Right lobe of liver (tissue), 6 donors: ENCODE measurements around the gene DDX17. TPM values are rescaled to one million over a fixed set of nuclear protein-coding genes. Genes with fewer than 3 reads are reported as not detected.
A peak's percentile ranks its signal among the peaks of the same experiment; 100 is the strongest.

Experiments used
- ATAC-seq, 4 donors: fragments of 200-7000 bp; cut with Tn5 transposase; one replicate each; pipeline ENCODE4 v1.9.1; 2020; ENCODE audit warnings: mild to moderate bottlenecking in 4 of 4, moderate library complexity in 4 of 4
- DNase-seq, 3 donors: peaks; one replicate each; pipeline ENCODE4 v3.0.0-alpha.2; 2020
- H3K27ac ChIP-seq, 3 donors: fragments of 200-600 bp; one replicate each; pipeline ENCODE4 v1.8.0; 2022
- H3K27me3 ChIP-seq, 2 donors: fragments of 200-600 bp; one replicate each; pipeline ENCODE4 v1.8.0; 2022
- H3K36me3 ChIP-seq, 4 donors: fragments of 200-600 bp; sonication (generic) in 1 of 4; one replicate each; pipeline versions ENCODE4 v1.5.1 to v1.8.0; 2017 to 2022; ENCODE audit warnings: control low read depth in 1 of 4
- H3K4me1 ChIP-seq, 4 donors: fragments of 200-600 bp; sonication (generic) in 1 of 4; one replicate each; pipeline versions ENCODE4 v1.5.1 to v1.8.0; 2017 to 2022; ENCODE audit warnings: control low read depth in 1 of 4
- H3K4me3 ChIP-seq, 3 donors: fragments of 200-600 bp; one replicate each; pipeline ENCODE4 v1.8.0; 2022
- H3K9me3 ChIP-seq, 4 donors: fragments of 200-600 bp; sonication (generic) in 1 of 4; one replicate each; pipeline versions ENCODE4 v1.5.1 to v1.8.0; 2017 to 2022; ENCODE audit warnings: control low read depth in 1 of 4
- POLR2A ChIP-seq: fragments of 450-650 bp; IDR thresholded peaks from one replicate; pipeline ENCODE4 v1.6.1; 2017; ENCODE audit warnings: antibody characterized with exemption, mild to moderate bottlenecking
- WGBS: methylation state at CpG from one replicate; pipeline ENCODE4 v1.1.6; 2018; ENCODE audit warnings: low coverage, low lambda C conversion rate; ENCODE audit not compliant: insufficient coverage; ENCODE audit errors: missing lambda C conversion rate; 5-methylcytosine and 5-hydroxymethylcytosine counted together
- intact Hi-C, 2 donors: fragments of 100-400 bp; cut with DNase I; formaldehyde crosslinking; loops; one replicate each; pipeline versions ENCODE4 v1.11.2 to v1.14.1; 2022
- total RNA-seq, 6 experiments: library from RNA; depleted of rRNA in 2 of 6; stranded (reverse); fragments of >200 nt in 2 of 6; fragmentation: NEBNext Ultra II Directional in 3 of 6; extraction: Animal tissue kit (Norgen Biotek cat#: 25700) in 3 of 6; gene quantifications; one replicate each; pipeline versions ENCODE4 v1.1.0 to v1.2.4, GENCODE V29; 2016 to 2023
- TF ChIP-seq, protein P1 (sequence below), 4 donors: fragments of 200-600 bp in 3 of 4; fragments of 450-650 bp in 1 of 4; IDR thresholded peaks; one replicate each; pipeline versions ENCODE4 v1.5.1 to v1.8.0; 2016 to 2022; ENCODE audit warnings: antibody characterized with exemption in 4 of 4, mild to moderate bottlenecking in 2 of 4
- donor health status: DM: no; HTN: yes; CAD: no.
- donor health status: DM: no; HTN: no; CAD: no.
- donor health status: DM: no; HTN: no; CAD: no.
- donor health status: DM: no; HTN: yes; CAD: no.
- donor health status: DM: no; HTN: yes; CAD: no.

Gene DDX17
- total RNA-seq, 6 experiments from 2014 or later, result 128 to 205 (median 184) TPM

DNA sequence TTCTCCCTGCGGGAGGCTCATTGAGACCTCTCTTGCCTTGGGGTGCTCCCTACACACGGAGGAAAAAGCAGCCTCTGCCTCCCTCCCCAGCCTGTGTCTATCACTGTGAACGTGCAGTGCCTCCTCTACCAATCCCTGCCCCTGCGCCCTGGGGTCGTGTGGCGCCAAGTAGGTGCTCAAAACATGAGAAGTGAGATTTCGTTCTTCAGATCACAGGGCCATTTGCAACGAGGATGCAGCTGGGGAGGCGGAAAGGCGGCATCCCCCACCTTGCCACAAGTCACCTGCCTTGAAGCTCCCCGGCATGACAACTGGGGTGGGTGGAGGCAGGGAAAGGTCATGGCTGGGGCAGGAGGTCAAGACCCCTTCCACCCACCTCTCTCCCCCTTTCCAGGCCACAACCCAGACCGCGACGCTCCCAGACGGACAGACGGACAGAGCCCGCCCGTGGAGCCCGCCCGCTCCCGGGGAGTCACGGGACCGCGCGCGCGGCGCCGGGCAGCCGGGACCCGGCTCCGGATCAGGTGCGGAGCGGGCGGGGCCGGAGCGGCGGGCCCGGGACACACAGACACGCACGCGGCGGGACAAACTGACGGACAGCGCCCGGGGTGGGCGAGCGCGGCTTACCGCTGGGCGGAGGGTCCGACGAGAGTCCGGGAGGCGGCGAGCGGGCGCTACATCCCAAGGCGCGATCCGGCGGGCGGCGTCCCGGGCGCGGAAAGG is 51.6 kb downstream of the DDX17 start:
- Histone ChIP-seq H3K27me3 (peaks cover 7% of the 10 kb centered on the region in 2 donors), H3K36me3 (no peaks in the 10 kb centered on the region), H3K9me3 (no peaks in the 10 kb centered on the region), H3K27ac (no peak overlapping the region), H3K4me1 (peaks cover 0 to 9% (median 0%) of the 10 kb centered on the region in 4 donors), H3K4me3 (peak overlapping the region in 2 of 3 donors; percentile 18 to 41)
- WGBS, result 24% methylated on average over 7 of the region's 67 CpGs
- peak; percentile 8 to 37 (median 27) for ATAC-seq
- TF ChIP-seq, protein P1, sequence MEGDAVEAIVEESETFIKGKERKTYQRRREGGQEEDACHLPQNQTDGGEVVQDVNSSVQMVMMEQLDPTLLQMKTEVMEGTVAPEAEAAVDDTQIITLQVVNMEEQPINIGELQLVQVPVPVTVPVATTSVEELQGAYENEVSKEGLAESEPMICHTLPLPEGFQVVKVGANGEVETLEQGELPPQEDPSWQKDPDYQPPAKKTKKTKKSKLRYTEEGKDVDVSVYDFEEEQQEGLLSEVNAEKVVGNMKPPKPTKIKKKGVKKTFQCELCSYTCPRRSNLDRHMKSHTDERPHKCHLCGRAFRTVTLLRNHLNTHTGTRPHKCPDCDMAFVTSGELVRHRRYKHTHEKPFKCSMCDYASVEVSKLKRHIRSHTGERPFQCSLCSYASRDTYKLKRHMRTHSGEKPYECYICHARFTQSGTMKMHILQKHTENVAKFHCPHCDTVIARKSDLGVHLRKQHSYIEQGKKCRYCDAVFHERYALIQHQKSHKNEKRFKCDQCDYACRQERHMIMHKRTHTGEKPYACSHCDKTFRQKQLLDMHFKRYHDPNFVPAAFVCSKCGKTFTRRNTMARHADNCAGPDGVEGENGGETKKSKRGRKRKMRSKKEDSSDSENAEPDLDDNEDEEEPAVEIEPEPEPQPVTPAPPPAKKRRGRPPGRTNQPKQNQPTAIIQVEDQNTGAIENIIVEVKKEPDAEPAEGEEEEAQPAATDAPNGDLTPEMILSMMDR (IDR thresholded peaks at IDR 0.05), result no peak
- no peak for TF ChIP-seq POLR2A
- intact Hi-C loops, result no loop called here
- no peak for DNase-seq

DNA sequence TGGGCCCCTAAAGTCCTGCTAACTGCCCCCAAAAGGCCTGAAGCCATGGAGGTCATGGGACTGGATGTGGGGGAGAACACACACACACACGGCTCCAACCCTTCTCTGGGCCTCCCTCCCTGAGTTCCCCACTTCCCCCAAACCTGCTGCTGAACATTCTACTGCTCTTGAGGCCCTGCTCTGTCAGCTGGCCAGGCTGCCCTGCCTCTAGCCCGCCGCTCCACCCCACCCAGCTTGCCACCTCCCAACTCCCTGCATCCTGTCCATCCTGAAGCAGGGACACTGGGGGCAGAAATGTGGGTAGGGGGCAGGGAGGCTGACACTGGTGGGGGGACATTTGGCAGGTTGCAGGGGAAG is 52.1 kb downstream of the DDX17 start:
- no peaks in the 10 kb centered on the region for H3K36me3 ChIP-seq
- no peak overlapping the region for H3K27ac ChIP-seq
- peaks cover 0 to 9% (median 0%) of the 10 kb centered on the region in 4 donors for H3K4me1 ChIP-seq
- peaks cover 7% of the 10 kb centered on the region in 2 donors for H3K27me3 ChIP-seq
- intact Hi-C loops, result no loop called here
- H3K4me3 ChIP-seq, result no peak overlapping the region
- no peak for ATAC-seq
- no peak for DNase-seq
- H3K9me3 ChIP-seq, result no peaks in the 10 kb centered on the region
- 100% methylated on average over 1 of the region's 3 CpGs for WGBS
- TF ChIP-seq, protein P1 (IDR thresholded peaks at IDR 0.05), result no peak
- no peak for TF ChIP-seq POLR2A

DNA sequence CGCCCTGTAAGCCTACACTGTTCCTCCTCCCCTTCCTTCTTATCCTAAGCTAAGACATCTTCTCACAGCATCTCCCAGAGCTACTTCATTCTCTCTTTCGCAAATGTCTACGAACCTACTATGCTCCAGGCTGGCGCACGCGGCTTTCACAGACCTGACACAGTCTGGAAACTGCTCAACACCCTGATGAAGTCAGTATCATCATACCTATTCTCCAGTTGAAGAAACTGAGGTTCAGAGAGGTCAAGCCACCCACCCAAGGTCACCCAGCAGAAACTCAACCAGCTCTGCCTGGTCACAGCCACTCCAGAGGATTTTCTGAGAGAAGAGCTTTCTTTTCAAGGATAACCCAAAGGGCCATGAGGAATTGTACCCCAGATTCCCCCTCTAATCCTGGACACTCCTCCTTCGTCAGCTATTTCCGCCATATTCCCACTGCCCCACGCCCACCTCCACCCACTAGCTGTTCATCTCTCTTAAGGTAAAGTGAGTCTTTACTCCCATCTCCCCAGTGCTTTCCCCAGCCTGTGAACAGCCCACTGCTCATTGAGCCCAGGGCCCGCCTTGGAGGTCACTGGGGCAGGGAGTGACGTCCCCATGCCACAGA is 52.9 kb downstream of the DDX17 start:
- WGBS, result 72% methylated on average over 11 of the region's 11 CpGs
- no peak for DNase-seq
- intact Hi-C loops, result no loop called here
- Histone ChIP-seq H3K9me3 (no peaks in the 10 kb centered on the region), H3K4me3 (no peak overlapping the region), H3K27ac (no peak overlapping the region), H3K36me3 (no peaks in the 10 kb centered on the region), H3K4me1 (peaks cover 0 to 9% (median 0%) of the 10 kb centered on the region in 4 donors), H3K27me3 (peaks cover 7% of the 10 kb centered on the region in 2 donors)
- ATAC-seq, result no peak
- TF ChIP-seq, protein P1 (IDR thresholded peaks at IDR 0.05), result no peak
- no peak for TF ChIP-seq POLR2A

DNA sequence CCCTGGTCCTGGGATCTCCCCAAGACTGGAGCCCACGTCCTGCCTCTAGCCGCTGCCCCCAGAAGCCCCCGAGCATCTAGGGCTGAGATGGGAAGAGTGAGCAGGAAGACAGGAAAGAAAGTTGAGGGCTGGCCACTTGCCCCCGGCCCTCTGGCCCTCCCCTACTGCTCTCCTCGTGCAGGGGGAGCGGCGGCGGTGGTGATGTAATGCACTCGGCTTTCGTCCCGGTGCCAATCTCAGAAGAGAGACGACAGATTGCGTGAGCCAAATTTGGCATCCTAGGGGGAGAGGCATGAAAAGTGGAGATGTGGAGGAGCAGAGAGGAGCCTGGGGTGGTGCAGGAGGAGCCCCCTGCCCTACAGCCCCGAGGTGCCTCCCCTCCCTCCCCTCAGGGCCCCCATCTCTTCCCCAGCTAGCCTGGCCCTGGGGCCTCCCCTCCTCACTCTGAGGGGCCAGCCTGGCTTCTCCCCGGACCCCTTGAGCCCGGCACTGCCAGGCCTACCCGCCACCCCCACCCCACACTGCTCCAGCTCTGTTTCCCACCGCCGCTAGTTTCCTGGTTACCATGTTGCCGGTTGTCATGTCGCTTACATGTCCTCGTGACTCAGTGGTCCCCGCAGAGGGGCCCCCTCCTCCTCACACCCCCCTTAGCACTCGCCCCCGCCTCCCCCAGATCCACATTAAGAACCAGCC is 53.6 kb downstream of the DDX17 start:
- no peak overlapping the region for H3K27ac ChIP-seq
- DNase-seq (no peak), ATAC-seq (peak in 2 of 4 donors; percentile 43 to 52)
- H3K27me3 ChIP-seq, result peaks cover 7% of the 10 kb centered on the region in 2 donors
- H3K4me1 ChIP-seq, result peaks cover 0 to 9% (median 0%) of the 10 kb centered on the region in 4 donors
- no peaks in the 10 kb centered on the region for H3K9me3 ChIP-seq
- TF ChIP-seq, protein P1 (IDR thresholded peaks at IDR 0.05), result no peak
- no peak for TF ChIP-seq POLR2A
- 41% methylated on average over 2 of the region's 25 CpGs for WGBS
- H3K36me3 ChIP-seq, result no peaks in the 10 kb centered on the region
- intact Hi-C loops, result no loop called here
- H3K4me3 ChIP-seq, result no peak overlapping the region
